Gastroesophageal sphincter (tissue), 3 donors: ENCODE results near the gene RAD17.

Experiments used
- POLR2AphosphoS5 ChIP-seq: sonication (generic); formaldehyde crosslinking; IDR thresholded peaks from one replicate; pipeline ENCODE4 v1.6.1; 2017; ENCODE audit warnings: antibody characterized with exemption
- TF ChIP-seq, protein P1 (sequence below), 4 experiments: fragments of 200-600 bp in 2 of 4; fragments of 450-650 bp in 2 of 4; sonication (generic) in 1 of 4; IDR thresholded peaks; one replicate each; pipeline ENCODE4 v1.5.1; 2017 to 2019; ENCODE audit warnings: antibody characterized with exemption in 4 of 4, mild to moderate bottlenecking in 2 of 4, moderate library complexity in 2 of 4

GRCh38 chr5:69414885-69415583 lies 45.4 kb downstream of the RAD17 start, which contains the start of gene MARVELD2:
- TF ChIP-seq, protein P1, sequence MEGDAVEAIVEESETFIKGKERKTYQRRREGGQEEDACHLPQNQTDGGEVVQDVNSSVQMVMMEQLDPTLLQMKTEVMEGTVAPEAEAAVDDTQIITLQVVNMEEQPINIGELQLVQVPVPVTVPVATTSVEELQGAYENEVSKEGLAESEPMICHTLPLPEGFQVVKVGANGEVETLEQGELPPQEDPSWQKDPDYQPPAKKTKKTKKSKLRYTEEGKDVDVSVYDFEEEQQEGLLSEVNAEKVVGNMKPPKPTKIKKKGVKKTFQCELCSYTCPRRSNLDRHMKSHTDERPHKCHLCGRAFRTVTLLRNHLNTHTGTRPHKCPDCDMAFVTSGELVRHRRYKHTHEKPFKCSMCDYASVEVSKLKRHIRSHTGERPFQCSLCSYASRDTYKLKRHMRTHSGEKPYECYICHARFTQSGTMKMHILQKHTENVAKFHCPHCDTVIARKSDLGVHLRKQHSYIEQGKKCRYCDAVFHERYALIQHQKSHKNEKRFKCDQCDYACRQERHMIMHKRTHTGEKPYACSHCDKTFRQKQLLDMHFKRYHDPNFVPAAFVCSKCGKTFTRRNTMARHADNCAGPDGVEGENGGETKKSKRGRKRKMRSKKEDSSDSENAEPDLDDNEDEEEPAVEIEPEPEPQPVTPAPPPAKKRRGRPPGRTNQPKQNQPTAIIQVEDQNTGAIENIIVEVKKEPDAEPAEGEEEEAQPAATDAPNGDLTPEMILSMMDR (IDR thresholded peaks at IDR 0.05) = peak in 2 of 4 experiments; percentile 23 to 28
- no peak for TF ChIP-seq POLR2AphosphoS5
